Adrenal gland (tissue), 12 donors: ENCODE measurements around the gene NBEAL1. TPM values are rescaled to one million over a fixed set of nuclear protein-coding genes. Genes with fewer than 3 reads are reported as not detected.

ENCODE experiments used
- DNase-seq, 7 donors: peaks; one replicate each; pipeline ENCODE4 v3.0.0-alpha.2; 2019 to 2020
- H3K27ac ChIP-seq, 5 donors: fragments of 200-600 bp; sonication (generic) in 4 of 5; 1 replicate in 3 of 5; 2 replicates in 2 of 5; pipeline versions ENCODE4 v1.5.1 to v1.8.0; 2016 to 2020; ENCODE audit warnings: mild to moderate bottlenecking in 1 of 5
- H3K27me3 ChIP-seq: fragments of 200-600 bp; 2 replicates; pipeline ENCODE4 v1.8.0; 2021
- H3K36me3 ChIP-seq, 2 donors: fragments of 200-600 bp; replicated peaks in 1 of 2; 1 replicate in 1 of 2; 2 replicates in 1 of 2; pipeline versions ENCODE4 v1.5.1 to v1.8.0; 2018 to 2022
- H3K4me1 ChIP-seq, 2 donors: fragments of 200-600 bp; replicated peaks in 1 of 2; 1 replicate in 1 of 2; 2 replicates in 1 of 2; pipeline versions ENCODE4 v1.5.1 to v1.8.0; 2018 to 2021
- H3K4me3 ChIP-seq, 4 donors: fragments of 200-600 bp; sonication (generic) in 3 of 4; one replicate each; pipeline ENCODE4 v1.5.1; 2016 to 2018
- H3K9me3 ChIP-seq, 3 donors: fragments of 200-600 bp; sonication (generic) in 1 of 3; replicated peaks in 1 of 3; 1 replicate in 2 of 3; 2 replicates in 1 of 3; pipeline versions ENCODE4 v1.5.1 to v1.8.0; 2016 to 2021
- POLR2A ChIP-seq, 2 donors: fragments of 450-650 bp; IDR thresholded peaks; one replicate each; pipeline ENCODE4 v1.6.1; 2017; ENCODE audit warnings: antibody characterized with exemption in 2 of 2, mild to moderate bottlenecking in 2 of 2, moderate library complexity in 1 of 2
- WGBS, 4 donors: extraction: QIAGEN DNeasy Blood & Tissue Kit in 2 of 4; methylation state at CpG; one replicate each; pipeline versions ENCODE4 v1.1.5 to v1.1.7; 2013 to 2017; 5-methylcytosine and 5-hydroxymethylcytosine counted together
- intact Hi-C, 2 donors: fragments of 100-400 bp; cut with DNase I; formaldehyde crosslinking; loops; one replicate each; pipeline versions ENCODE4 v1.14.1 to v1.15.0; 2022 to 2023
- polyA plus RNA-seq, 3 donors: library from polyadenylated mRNA; stranded (reverse); fragments of 200-250 nt in 2 of 3; fragments of 350-450 nt in 1 of 3; fragmentation: Illumina TruSeq in 1 of 3; extraction: RNeasy Lipid Tissue Mini Kit (QIAGEN cat#74804) in 1 of 3; gene quantifications; one replicate each; pipeline ENCODE4 v1.2.3, GENCODE V29; 2013 to 2014
- total RNA-seq, 9 donors: library from RNA; depleted of rRNA in 4 of 9; stranded (reverse); fragments of >200 nt in 4 of 9; fragments of 120-200 nt in 1 of 9; fragmentation: NEBNext Ultra II Directional in 1 of 9; extraction: Animal tissue kit (Norgen Biotek cat#: 25700) in 1 of 9; gene quantifications; one replicate each; pipeline versions ENCODE4 v1.1.0 to v1.2.4, GENCODE V29; 2013 to 2023
- TF ChIP-seq, protein P1 (sequence below), 6 experiments: fragments of 450-650 bp in 4 of 6; fragments of 200-600 bp in 2 of 6; sonication (generic) in 1 of 6; IDR thresholded peaks; 1 replicate in 5 of 6; 2 replicates in 1 of 6; pipeline versions ENCODE4 v1.5.1 to v1.8.0; 2016 to 2021; ENCODE audit warnings: antibody characterized with exemption in 6 of 6, mild to moderate bottlenecking in 2 of 6, moderate library complexity in 1 of 6
- donor health status: healthy with polysubstance abuse.
- donor health status: Bipolar disorder and iron deficiency.
- donor health status: DM: yes; HTN: yes; CAD: no.
- donor health status: DM: no; HTN: no; CAD: no.
- donor health status: DM: no; HTN: no; CAD: no.
- donor health status: DM: yes; HTN: yes; CAD: no.

Gene NBEAL1
- total and polyA plus RNA-seq, 12 donors = 5.0 to 55.3 (median 25.4) TPM

DNA sequence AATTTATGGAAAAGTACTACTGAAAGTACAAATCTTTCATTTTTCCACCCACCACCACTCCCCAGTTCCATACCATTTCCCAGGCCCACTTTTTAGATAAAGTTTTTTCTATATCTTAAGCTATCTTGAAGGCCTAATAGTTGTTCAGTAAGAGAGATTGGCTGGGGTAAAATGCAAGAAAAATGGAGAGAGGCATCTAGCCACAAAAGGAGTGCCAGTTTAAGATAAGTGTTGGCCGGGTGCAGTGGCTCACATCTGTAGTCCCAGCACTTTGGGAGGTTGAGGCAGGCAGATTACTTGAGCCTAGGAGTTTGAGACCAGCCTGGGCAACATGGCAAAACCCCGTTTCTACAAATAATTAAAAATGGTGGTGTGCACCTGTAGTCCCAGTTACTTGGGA lies 28.6 kb downstream of the NBEAL1 start:
- WGBS, 4 donors = 98 to 100% (median 100%) methylated on average over 2 of the region's 2 CpGs
- no peaks in the 10 kb centered on the region for H3K4me1 ChIP-seq
- no peak overlapping the region for H3K4me3 ChIP-seq
- TF ChIP-seq, protein P1, sequence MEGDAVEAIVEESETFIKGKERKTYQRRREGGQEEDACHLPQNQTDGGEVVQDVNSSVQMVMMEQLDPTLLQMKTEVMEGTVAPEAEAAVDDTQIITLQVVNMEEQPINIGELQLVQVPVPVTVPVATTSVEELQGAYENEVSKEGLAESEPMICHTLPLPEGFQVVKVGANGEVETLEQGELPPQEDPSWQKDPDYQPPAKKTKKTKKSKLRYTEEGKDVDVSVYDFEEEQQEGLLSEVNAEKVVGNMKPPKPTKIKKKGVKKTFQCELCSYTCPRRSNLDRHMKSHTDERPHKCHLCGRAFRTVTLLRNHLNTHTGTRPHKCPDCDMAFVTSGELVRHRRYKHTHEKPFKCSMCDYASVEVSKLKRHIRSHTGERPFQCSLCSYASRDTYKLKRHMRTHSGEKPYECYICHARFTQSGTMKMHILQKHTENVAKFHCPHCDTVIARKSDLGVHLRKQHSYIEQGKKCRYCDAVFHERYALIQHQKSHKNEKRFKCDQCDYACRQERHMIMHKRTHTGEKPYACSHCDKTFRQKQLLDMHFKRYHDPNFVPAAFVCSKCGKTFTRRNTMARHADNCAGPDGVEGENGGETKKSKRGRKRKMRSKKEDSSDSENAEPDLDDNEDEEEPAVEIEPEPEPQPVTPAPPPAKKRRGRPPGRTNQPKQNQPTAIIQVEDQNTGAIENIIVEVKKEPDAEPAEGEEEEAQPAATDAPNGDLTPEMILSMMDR (IDR thresholded peaks at IDR 0.05) = no peak
- no peak for TF ChIP-seq POLR2A (IDR thresholded peaks at IDR 0.05)
- no peaks in the 10 kb centered on the region for H3K9me3 ChIP-seq
- no peaks in the 10 kb centered on the region for H3K27me3 ChIP-seq
- peaks cover 0 to 3% of the 10 kb centered on the region in 2 donors for H3K36me3 ChIP-seq
- DNase-seq = no peak
- H3K27ac ChIP-seq = no peak overlapping the region
- intact Hi-C loops = no loop called here

DNA sequence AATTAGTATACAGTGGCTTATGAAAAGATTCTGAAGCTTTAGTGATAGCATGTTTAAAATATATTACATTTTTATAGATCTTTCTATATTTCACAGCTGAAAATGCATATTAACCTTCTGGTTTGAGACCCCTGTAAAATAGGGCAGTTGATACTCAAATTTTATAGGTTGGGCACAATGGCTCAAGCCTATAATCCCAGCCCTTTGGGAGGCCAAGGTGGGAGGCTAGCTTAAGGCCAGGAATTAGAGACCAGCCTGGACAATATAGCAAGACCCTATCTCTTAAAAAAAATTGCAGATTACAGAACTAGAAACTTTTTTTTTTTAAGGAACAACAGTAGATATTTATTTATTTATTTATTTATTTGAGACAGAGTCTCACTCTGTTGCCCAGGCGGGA lies 31.2 kb downstream of the NBEAL1 start:
- H3K4me1 ChIP-seq = no peaks in the 10 kb centered on the region
- TF ChIP-seq, protein P1 (IDR thresholded peaks at IDR 0.05) = no peak
- TF ChIP-seq POLR2A (IDR thresholded peaks at IDR 0.05) = no peak
- WGBS, 4 donors = 100% methylated on average over 1 of the region's 1 CpG
- H3K36me3 ChIP-seq = peaks cover 0 to 6% of the 10 kb centered on the region in 2 donors
- no peaks in the 10 kb centered on the region for H3K9me3 ChIP-seq
- H3K4me3 ChIP-seq = no peak overlapping the region
- no peak overlapping the region for H3K27ac ChIP-seq
- H3K27me3 ChIP-seq = no peaks in the 10 kb centered on the region
- no peak for DNase-seq
- intact Hi-C loops = no loop called here

DNA sequence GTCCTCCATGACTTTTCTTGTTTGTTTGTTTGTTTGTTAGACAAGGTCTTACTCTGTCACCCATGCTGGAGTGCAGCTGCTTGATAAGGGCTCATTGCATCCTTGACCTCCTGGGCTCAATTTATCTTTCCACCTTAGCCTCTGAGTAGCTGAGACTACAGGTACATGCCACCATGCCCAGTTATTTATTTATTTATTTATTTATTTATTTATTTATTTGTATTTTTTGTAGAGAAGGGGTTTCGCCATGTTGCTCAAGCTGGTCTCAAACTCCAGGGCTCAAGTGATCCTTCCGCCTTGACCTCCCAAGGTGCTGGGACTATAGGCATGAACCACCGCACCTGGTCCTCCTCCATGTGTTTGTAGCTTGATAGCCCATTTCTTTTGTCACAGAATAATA lies 37.9 kb downstream of the NBEAL1 start:
- H3K9me3 ChIP-seq = no peaks in the 10 kb centered on the region
- H3K27me3 ChIP-seq = no peaks in the 10 kb centered on the region
- DNase-seq = no peak
- 98 to 100% (median 100%) methylated on average over 3 of the region's 3 CpGs for WGBS, 4 donors
- no peak for TF ChIP-seq POLR2A (IDR thresholded peaks at IDR 0.05)
- TF ChIP-seq, protein P1 (IDR thresholded peaks at IDR 0.05) = no peak
- intact Hi-C loops = no loop called here
- H3K36me3 ChIP-seq = peaks cover 0 to 18% of the 10 kb centered on the region in 2 donors
- H3K27ac ChIP-seq = no peak overlapping the region
- no peaks in the 10 kb centered on the region for H3K4me1 ChIP-seq
- no peak overlapping the region for H3K4me3 ChIP-seq

DNA sequence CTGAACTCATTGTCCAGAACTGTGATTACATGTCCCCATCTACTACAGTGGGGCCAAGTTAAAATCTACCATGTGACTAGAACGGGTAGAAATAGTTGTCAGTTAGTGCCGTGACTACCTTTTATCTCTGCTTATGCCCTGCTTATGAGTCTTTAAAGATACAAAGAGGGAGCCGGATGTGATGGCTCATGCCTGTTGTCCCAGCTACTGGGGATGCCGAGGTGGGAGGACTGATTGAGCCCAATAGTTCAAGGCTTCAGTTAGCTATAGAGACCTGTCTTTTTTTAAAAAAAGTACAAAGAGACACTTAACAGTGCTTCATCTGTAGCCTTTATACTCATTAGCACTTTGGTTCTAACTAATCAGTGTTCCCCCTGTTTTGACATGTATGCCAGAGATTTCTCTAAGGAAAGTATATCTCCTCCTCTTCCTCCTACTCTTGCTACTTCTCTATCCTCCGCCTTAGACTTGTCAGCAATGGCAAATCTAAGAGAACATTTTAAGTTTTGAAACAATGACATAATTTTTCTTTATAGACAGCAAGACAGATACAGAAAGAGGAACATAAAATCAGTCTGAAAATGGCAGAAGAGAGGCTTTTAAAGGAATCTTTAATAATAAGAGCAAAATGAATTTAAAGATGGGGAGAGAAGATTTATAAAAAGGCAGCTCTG lies 45.0 kb downstream of the NBEAL1 start:
- H3K4me1 ChIP-seq = no peaks in the 10 kb centered on the region
- peaks cover 0 to 11% of the 10 kb centered on the region in 2 donors for H3K36me3 ChIP-seq
- no peak for DNase-seq
- TF ChIP-seq POLR2A (IDR thresholded peaks at IDR 0.05) = no peak
- TF ChIP-seq, protein P1 (IDR thresholded peaks at IDR 0.05) = no peak
- H3K4me3 ChIP-seq = no peak overlapping the region
- H3K27ac ChIP-seq = no peak overlapping the region
- intact Hi-C loops = no loop called here
- 90 to 95% (median 93%) methylated on average over 5 of the region's 5 CpGs for WGBS, 4 donors
- H3K27me3 ChIP-seq = no peaks in the 10 kb centered on the region
- no peaks in the 10 kb centered on the region for H3K9me3 ChIP-seq
